Measurements from ENCODE around the gene DTL.

The DTL gene

GRCh38 chr1:212124690-212125582, 89.4 kb downstream of the DTL start:
- DNase-seq (ENCODE audit: low read depth in 1 of 2, low spot score in 1 of 2): no peak

GRCh38 chr1:212125654-212126053, 90.1 kb downstream of the DTL start:
- DNase-seq (ENCODE audit: low read depth in 1 of 2, low spot score in 1 of 2): no peak

GRCh38 chr1:212127221-212127620, 91.7 kb downstream of the DTL start:
- DNase-seq (ENCODE audit: low read depth in 1 of 2, low spot score in 1 of 2): no peak

- no peak for DNase-seq (ENCODE audit: low read depth in 1 of 2, low spot score in 1 of 2)
These were observed 94.2 kb downstream of the DTL start for GRCh38 chr1:212129781-212130180.

GRCh38 chr1:212132025-212132424, 96.5 kb downstream of the DTL start:
- DNase-seq (ENCODE audit: low read depth in 1 of 2, low spot score in 1 of 2): no peak

GRCh38 chr1:212133319-212133718, 97.8 kb downstream of the DTL start:
- DNase-seq (ENCODE audit: low read depth in 1 of 2, low spot score in 1 of 2): no peak

GRCh38 chr1:212135166-212135565, 99.6 kb downstream of the DTL start:
- DNase-seq (ENCODE audit: low read depth in 1 of 2, low spot score in 1 of 2): no peak

GRCh38 chr1:212137854-212138253, 102.3 kb downstream of the DTL start:
- no peak for DNase-seq (ENCODE audit: low read depth in 1 of 2, low spot score in 1 of 2)

- no peak for DNase-seq (ENCODE audit: low read depth in 1 of 2, low spot score in 1 of 2)
These were observed 102.9 kb downstream of the DTL start for GRCh38 chr1:212138457-212138856.

- DNase-seq (ENCODE audit: low read depth in 1 of 2, low spot score in 1 of 2): no peak
These were observed 104.1 kb downstream of the DTL start for GRCh38 chr1:212139526-212140135.

GRCh38 chr1:212141404-212141803, 105.9 kb downstream of the DTL start:
- no peak for DNase-seq (ENCODE audit: low read depth in 1 of 2, low spot score in 1 of 2)

GRCh38 chr1:212142883-212143530, 107.5 kb downstream of the DTL start:
- no peak for DNase-seq (ENCODE audit: low read depth in 1 of 2, low spot score in 1 of 2)

- DNase-seq (ENCODE audit: low read depth in 1 of 2, low spot score in 1 of 2): no peak
These were observed 112.1 kb downstream of the DTL start for GRCh38 chr1:212147581-212148033.

- DNase-seq (ENCODE audit: low read depth in 1 of 2, low spot score in 1 of 2): no peak
These were observed 114.0 kb downstream of the DTL start for GRCh38 chr1:212149566-212149965.

- DNase-seq (ENCODE audit: low read depth in 1 of 2, low spot score in 1 of 2): no peak
These were observed 116.8 kb downstream of the DTL start for GRCh38 chr1:212152308-212152693.

- no peak for DNase-seq (ENCODE audit: low read depth in 1 of 2, low spot score in 1 of 2)
These were observed 117.3 kb downstream of the DTL start for GRCh38 chr1:212152869-212153268.

GRCh38 chr1:212153635-212154034, 118.1 kb downstream of the DTL start:
- no peak for DNase-seq (ENCODE audit: low read depth in 1 of 2, low spot score in 1 of 2)
